Keratinocyte (primary cell): ENCODE data around the gene PPP1R16B. TPM values are rescaled to one million over a fixed set of nuclear protein-coding genes. Genes with fewer than 3 reads are reported as not detected.
A peak's percentile ranks its signal among the peaks of the same experiment; 100 is the strongest.

ENCODE experiments used
- DNase-seq: peaks from one replicate; pipeline ENCODE4 v3.0.0-alpha.2; 2011; ENCODE audit warnings: low read depth, missing footprints, low spot score
- FAIRE-seq: peaks from 2 replicates; lab custom pipeline; 2011; peaks lifted over from hg19 to GRCh38; lab: Jason Lieb, UNC
- H2AFZ ChIP-seq: 2 replicates; pipeline ENCODE4 v1.6.0; 2012; ENCODE audit warnings: low read length, control low read depth, inconsistent platforms; ENCODE audit not compliant: control insufficient read depth
- H3K27ac ChIP-seq: 2 replicates; pipeline ENCODE4 v1.5.1; 2011; ENCODE audit warnings: low read length; ENCODE audit not compliant: control insufficient read depth, insufficient read depth
- H3K27me3 ChIP-seq: 3 replicates; pipeline ENCODE4 v1.6.0; 2011; ENCODE audit warnings: low read length; ENCODE audit not compliant: control insufficient read depth, insufficient read depth; ENCODE audit errors: extremely low read depth
- H3K36me3 ChIP-seq, 2 experiments: 2 replicates in 1 of 2; 3 replicates in 1 of 2; pipeline ENCODE4 v1.5.1; 2011; ENCODE audit warnings: low read length in 2 of 2, mild to moderate bottlenecking in 1 of 2; ENCODE audit not compliant: control insufficient read depth in 2 of 2, insufficient read depth in 2 of 2; ENCODE audit errors: extremely low read depth in 1 of 2
- H3K4me1 ChIP-seq: 3 replicates; pipeline ENCODE4 v1.5.1; 2011; ENCODE audit warnings: low read length; ENCODE audit not compliant: control insufficient read depth, insufficient read depth; ENCODE audit errors: extremely low read depth
- H3K4me2 ChIP-seq: 3 replicates; pipeline ENCODE4 v1.6.0; 2011; ENCODE audit warnings: low read depth, low read length; ENCODE audit not compliant: control insufficient read depth, insufficient read depth; ENCODE audit errors: extremely low read depth
- H3K4me3 ChIP-seq, 3 experiments: fragments of 200-600 bp in 1 of 3; sonication (generic) in 1 of 3; 2 replicates in 2 of 3; 3 replicates in 1 of 3; pipeline ENCODE4 v1.5.1; 2011 to 2016; ENCODE audit warnings: low read length in 3 of 3, mild to moderate bottlenecking in 3 of 3, control low read depth in 2 of 3, inconsistent platforms in 1 of 3, low read depth in 1 of 3, mixed read lengths in 1 of 3, mixed run types in 1 of 3, moderate library complexity in 1 of 3; ENCODE audit not compliant: control insufficient read depth in 2 of 3, insufficient read depth in 2 of 3; ENCODE audit errors: extremely low read depth in 1 of 3
- H3K79me2 ChIP-seq: 2 replicates; pipeline ENCODE4 v1.6.0; 2012; ENCODE audit warnings: low read length; ENCODE audit not compliant: control insufficient read depth, insufficient read depth
- H3K9ac ChIP-seq: 3 replicates; pipeline ENCODE4 v1.6.0; 2011; ENCODE audit warnings: low read length; ENCODE audit not compliant: control insufficient read depth, insufficient read depth; ENCODE audit errors: extremely low read depth
- H3K9me1 ChIP-seq: 3 replicates; pipeline ENCODE4 v1.6.0; 2011; ENCODE audit warnings: low read length; ENCODE audit not compliant: control insufficient read depth, insufficient read depth; ENCODE audit errors: extremely low read depth
- H3K9me3 ChIP-seq: 2 replicates; pipeline ENCODE4 v1.5.1; 2012; ENCODE audit warnings: low read depth, low read length; ENCODE audit not compliant: control insufficient read depth
- H4K20me1 ChIP-seq: 3 replicates; pipeline ENCODE4 v1.6.0; 2011; ENCODE audit warnings: low read length; ENCODE audit not compliant: control insufficient read depth, insufficient read depth; ENCODE audit errors: extremely low read depth
- CTCF ChIP-seq, 3 experiments: IDR thresholded peaks in 1 of 3; conservative IDR thresholded peaks in 1 of 3; optimal IDR thresholded peaks in 1 of 3; 2 replicates in 2 of 3; 3 replicates in 1 of 3; pipeline versions ENCODE3 to v1.5.1; 2011; ENCODE audit warnings: low read length in 3 of 3, mild to moderate bottlenecking in 3 of 3, moderate library complexity in 2 of 3, control low read depth in 1 of 3, inconsistent platforms in 1 of 3; ENCODE audit not compliant: insufficient read depth in 2 of 3; ENCODE audit errors: extremely low read depth in 1 of 3
- EZH2 ChIP-seq: IDR thresholded peaks from one replicate; pipeline ENCODE4 v1.6.1; 2012; ENCODE audit warnings: inconsistent platforms, mild to moderate bottlenecking, low read length, moderate library complexity
- dilution Hi-C: fragments of 300-500 bp; cut with MboI; formaldehyde crosslinking; loops from one replicate; pipeline ENCODE4 v1.7.0; 2020; ENCODE audit warnings: low sequenced_read_pairs; ENCODE audit not compliant: extremely low pct_ligation_motif_present
- polyA plus RNA-seq, 5 experiments: library from polyadenylated mRNA; depleted of rRNA in 3 of 5; stranded (reverse) in 3 of 5; stranded (forward) in 1 of 5; unstranded in 1 of 5; fragments of >200 nt; gene quantifications; 1 replicate in 1 of 5; 2 replicates in 3 of 5; 3 replicates in 1 of 5; pipeline versions ENCODE4 v1.2.1 to v1.2.3, GENCODE V29; 2011 to 2012; ENCODE audit warnings: missing spikeins in 2 of 5, low read depth in 1 of 5, low replicate concordance in 1 of 5

PPP1R16B gene
- polyA plus RNA-seq, 1 donor (not counting 4 experiments of a cell fraction or from before 2014, with no cell fraction given), result not detected

GRCh38 chr20:38764567-38765318, 40.8 kb upstream of the PPP1R16B start:
- FAIRE-seq, result peak; percentile 80
- no peak overlapping the region for H2AFZ ChIP-seq
- DNase-seq, result no peak
- peak overlapping the region; percentile 39 for H3K9ac ChIP-seq
- no peak for TF ChIP-seq EZH2
- no peak for TF ChIP-seq CTCF (optimal IDR thresholded peaks at IDR 0.05 in 1 of 3, IDR thresholded peaks at IDR 0.05 in 1 of 3, conservative IDR thresholded peaks at IDR 0.05 in 1 of 3; ENCODE audit: extremely low read depth in 1 of 3, insufficient read depth in 2 of 3, low read length in 3 of 3)
- peaks cover 2% of the 10 kb centered on the region for H3K9me1 ChIP-seq
- peak overlapping the region; percentile 68 for H3K4me2 ChIP-seq
- peaks cover 18 to 26% of the 10 kb centered on the region in 2 experiments for H3K36me3 ChIP-seq
- no peaks in the 10 kb centered on the region for H3K9me3 ChIP-seq
- dilution Hi-C loops, result no loop called here
- peaks cover 14% of the 10 kb centered on the region for H3K4me1 ChIP-seq
- H3K4me3 ChIP-seq, result no peak overlapping the region
- H3K27me3 ChIP-seq, result no peaks in the 10 kb centered on the region
- H3K27ac ChIP-seq, result peak overlapping the region; percentile 64
- H4K20me1 ChIP-seq, result no peaks in the 10 kb centered on the region
- H3K79me2 ChIP-seq, result no peaks in the 10 kb centered on the region

- H3K9me3 ChIP-seq, result no peaks in the 10 kb centered on the region
- no peak overlapping the region for H3K27ac ChIP-seq
- TF ChIP-seq CTCF (optimal IDR thresholded peaks at IDR 0.05 in 1 of 3, IDR thresholded peaks at IDR 0.05 in 1 of 3, conservative IDR thresholded peaks at IDR 0.05 in 1 of 3; ENCODE audit: extremely low read depth in 1 of 3, insufficient read depth in 2 of 3, low read length in 3 of 3) (no peak), EZH2 (no peak)
- no peaks in the 10 kb centered on the region for H3K27me3 ChIP-seq
- FAIRE-seq (peak; percentile 17), DNase-seq (no peak)
- dilution Hi-C loops, result no loop called here
- peaks cover 17 to 28% of the 10 kb centered on the region in 2 experiments for H3K36me3 ChIP-seq
- H3K4me3 ChIP-seq, result no peak overlapping the region
- no peaks in the 10 kb centered on the region for H4K20me1 ChIP-seq
- no peak overlapping the region for H3K4me2 ChIP-seq
- no peak overlapping the region for H2AFZ ChIP-seq
- H3K79me2 ChIP-seq, result no peaks in the 10 kb centered on the region
- H3K9me1 ChIP-seq, result peaks cover 2% of the 10 kb centered on the region
- peaks cover 14% of the 10 kb centered on the region for H3K4me1 ChIP-seq
- H3K9ac ChIP-seq, result no peak overlapping the region
Observed at GRCh38 chr20:38766071-38766470, 39.4 kb upstream of the PPP1R16B start.
